ENCODE measurements around the gene UQCRFS1.
"Not testable (repeated sequence)": the region's sequence is repeated elsewhere in the genome, so short reads cannot be mapped to it uniquely, and the experiment has no call there.

Gene UQCRFS1

GRCh38 chr19:29247872-29248271, 34.9 kb upstream of the UQCRFS1 start:
- no peaks in the 10 kb centered on the region for H3K9me3 ChIP-seq (ENCODE audit: control insufficient read depth in 1 of 2, low read length in 2 of 2)
- no peak overlapping the region for H3K9ac ChIP-seq (ENCODE audit: low read depth in 1 of 2, low read length in 2 of 2)
- H3K4me1 ChIP-seq (ENCODE audit: control insufficient read depth in 1 of 2, insufficient read depth in 2 of 2, low read length in 2 of 2): no peaks in the 10 kb centered on the region
- no peak overlapping the region for H3K27ac ChIP-seq (ENCODE audit: low read depth, low read length)
- no peaks in the 10 kb centered on the region for H3K36me3 ChIP-seq (ENCODE audit: control insufficient read depth in 1 of 2, insufficient read depth in 2 of 2, low read length in 2 of 2)
- H3K4me3 ChIP-seq (ENCODE audit: low read depth in 1 of 2, low read length in 2 of 2): no peak overlapping the region
- no peaks in the 10 kb centered on the region for H3K27me3 ChIP-seq (ENCODE audit: control insufficient read depth in 1 of 2, insufficient read depth in 2 of 2, low read length in 2 of 2)

GRCh38 chr19:29247471-29247870, 34.5 kb upstream of the UQCRFS1 start:
- H3K27me3 ChIP-seq (ENCODE audit: control insufficient read depth in 1 of 2, insufficient read depth in 2 of 2, low read length in 2 of 2): no peaks in the 10 kb centered on the region
- H3K9ac ChIP-seq (ENCODE audit: low read depth in 1 of 2, low read length in 2 of 2): no peak overlapping the region

GRCh38 chr19:29247051-29247450, 34.1 kb upstream of the UQCRFS1 start:
- H3K4me3 ChIP-seq (ENCODE audit: low read depth in 1 of 2, low read length in 2 of 2): no peak overlapping the region
- H3K9me3 ChIP-seq (ENCODE audit: control insufficient read depth in 1 of 2, low read length in 2 of 2): no peaks in the 10 kb centered on the region
- no peaks in the 10 kb centered on the region for H3K27me3 ChIP-seq (ENCODE audit: control insufficient read depth in 1 of 2, insufficient read depth in 2 of 2, low read length in 2 of 2)
- H3K4me1 ChIP-seq (ENCODE audit: control insufficient read depth in 1 of 2, insufficient read depth in 2 of 2, low read length in 2 of 2): no peaks in the 10 kb centered on the region
- no peaks in the 10 kb centered on the region for H3K36me3 ChIP-seq (ENCODE audit: control insufficient read depth in 1 of 2, insufficient read depth in 2 of 2, low read length in 2 of 2)
- no peak overlapping the region for H3K9ac ChIP-seq (ENCODE audit: low read depth in 1 of 2, low read length in 2 of 2)
- no peak overlapping the region for H3K27ac ChIP-seq (ENCODE audit: low read depth, low read length)

More at GRCh38 chr19:29247471-29247870, 34.5 kb upstream of the UQCRFS1 start:
- Histone ChIP-seq H3K36me3 (ENCODE audit: control insufficient read depth in 1 of 2, insufficient read depth in 2 of 2, low read length in 2 of 2) (no peaks in the 10 kb centered on the region), H3K9me3 (ENCODE audit: control insufficient read depth in 1 of 2, low read length in 2 of 2) (no peaks in the 10 kb centered on the region), H3K27ac (ENCODE audit: low read depth, low read length) (no peak overlapping the region), H3K4me1 (ENCODE audit: control insufficient read depth in 1 of 2, insufficient read depth in 2 of 2, low read length in 2 of 2) (no peaks in the 10 kb centered on the region), H3K4me3 (ENCODE audit: low read depth in 1 of 2, low read length in 2 of 2) (no peak overlapping the region)

- no peaks in the 10 kb centered on the region for H3K4me1 ChIP-seq (ENCODE audit: control insufficient read depth in 1 of 2, insufficient read depth in 2 of 2, low read length in 2 of 2)
- H3K4me3 ChIP-seq (ENCODE audit: low read depth in 1 of 2, low read length in 2 of 2): no peak overlapping the region
- H3K9me3 ChIP-seq (ENCODE audit: control insufficient read depth in 1 of 2, low read length in 2 of 2): no peaks in the 10 kb centered on the region
- no peaks in the 10 kb centered on the region for H3K36me3 ChIP-seq (ENCODE audit: control insufficient read depth in 1 of 2, insufficient read depth in 2 of 2, low read length in 2 of 2)
- H3K27ac ChIP-seq (ENCODE audit: low read depth, low read length): no peak overlapping the region
- no peaks in the 10 kb centered on the region for H3K27me3 ChIP-seq (ENCODE audit: control insufficient read depth in 1 of 2, insufficient read depth in 2 of 2, low read length in 2 of 2)
- H3K9ac ChIP-seq (ENCODE audit: low read depth in 1 of 2, low read length in 2 of 2): no peak overlapping the region
These were observed 32.3 kb upstream of the UQCRFS1 start for GRCh38 chr19:29245215-29245614.

GRCh38 chr19:29241324-29241723, 28.4 kb upstream of the UQCRFS1 start:
- peaks cover 0 to 1% of the 10 kb centered on the region in 2 donors for H3K9me3 ChIP-seq (ENCODE audit: control insufficient read depth in 1 of 2, low read length in 2 of 2)
- no peaks in the 10 kb centered on the region for H3K27me3 ChIP-seq (ENCODE audit: control insufficient read depth in 1 of 2, insufficient read depth in 2 of 2, low read length in 2 of 2)
- no peaks in the 10 kb centered on the region for H3K36me3 ChIP-seq (ENCODE audit: control insufficient read depth in 1 of 2, insufficient read depth in 2 of 2, low read length in 2 of 2)
- H3K9ac ChIP-seq (ENCODE audit: low read depth in 1 of 2, low read length in 2 of 2): no peak overlapping the region
- no peak overlapping the region for H3K4me3 ChIP-seq (ENCODE audit: low read depth in 1 of 2, low read length in 2 of 2)
- no peaks in the 10 kb centered on the region for H3K4me1 ChIP-seq (ENCODE audit: control insufficient read depth in 1 of 2, insufficient read depth in 2 of 2, low read length in 2 of 2)
- H3K27ac ChIP-seq (ENCODE audit: low read depth, low read length): no peak overlapping the region

- Histone ChIP-seq H3K9me3 (ENCODE audit: control insufficient read depth in 1 of 2, low read length in 2 of 2) (peaks cover 0 to 9% of the 10 kb centered on the region in 2 donors), H3K4me3 (ENCODE audit: low read depth in 1 of 2, low read length in 2 of 2) (no peak overlapping the region), H3K36me3 (ENCODE audit: control insufficient read depth in 1 of 2, insufficient read depth in 2 of 2, low read length in 2 of 2) (no peaks in the 10 kb centered on the region), H3K27me3 (ENCODE audit: control insufficient read depth in 1 of 2, insufficient read depth in 2 of 2, low read length in 2 of 2) (no peaks in the 10 kb centered on the region), H3K27ac (ENCODE audit: low read depth, low read length) (no peak overlapping the region), H3K9ac (ENCODE audit: low read depth in 1 of 2, low read length in 2 of 2) (no peak overlapping the region), H3K4me1 (ENCODE audit: control insufficient read depth in 1 of 2, insufficient read depth in 2 of 2, low read length in 2 of 2) (no peaks in the 10 kb centered on the region)
These were observed 26.3 kb upstream of the UQCRFS1 start for GRCh38 chr19:29239213-29239776.

- H3K27me3 ChIP-seq (ENCODE audit: control insufficient read depth in 1 of 2, insufficient read depth in 2 of 2, low read length in 2 of 2): no peaks in the 10 kb centered on the region
- peaks cover 0 to 9% of the 10 kb centered on the region in 2 donors for H3K9me3 ChIP-seq (ENCODE audit: control insufficient read depth in 1 of 2, low read length in 2 of 2)
- no peaks in the 10 kb centered on the region for H3K36me3 ChIP-seq (ENCODE audit: control insufficient read depth in 1 of 2, insufficient read depth in 2 of 2, low read length in 2 of 2)
- H3K9ac ChIP-seq (ENCODE audit: low read depth in 1 of 2, low read length in 2 of 2): no peak overlapping the region
- H3K27ac ChIP-seq (ENCODE audit: low read depth, low read length): no peak overlapping the region
- no peaks in the 10 kb centered on the region for H3K4me1 ChIP-seq (ENCODE audit: control insufficient read depth in 1 of 2, insufficient read depth in 2 of 2, low read length in 2 of 2)
- no peak overlapping the region for H3K4me3 ChIP-seq (ENCODE audit: low read depth in 1 of 2, low read length in 2 of 2)
These were observed 20.6 kb upstream of the UQCRFS1 start for GRCh38 chr19:29233591-29233990.

GRCh38 chr19:29232315-29232852, 19.4 kb upstream of the UQCRFS1 start:
- Histone ChIP-seq H3K27me3 (ENCODE audit: control insufficient read depth in 1 of 2, insufficient read depth in 2 of 2, low read length in 2 of 2) (no peaks in the 10 kb centered on the region), H3K27ac (ENCODE audit: low read depth, low read length) (no peak overlapping the region), H3K36me3 (ENCODE audit: control insufficient read depth in 1 of 2, insufficient read depth in 2 of 2, low read length in 2 of 2) (no peaks in the 10 kb centered on the region), H3K9ac (ENCODE audit: low read depth in 1 of 2, low read length in 2 of 2) (no peak overlapping the region), H3K4me3 (ENCODE audit: low read depth in 1 of 2, low read length in 2 of 2) (no peak overlapping the region), H3K4me1 (ENCODE audit: control insufficient read depth in 1 of 2, insufficient read depth in 2 of 2, low read length in 2 of 2) (no peaks in the 10 kb centered on the region), H3K9me3 (ENCODE audit: control insufficient read depth in 1 of 2, low read length in 2 of 2) (peaks cover 0 to 9% of the 10 kb centered on the region in 2 donors)

- not testable (repeated sequence) for H3K27ac ChIP-seq (ENCODE audit: low read depth, low read length); H3K36me3 ChIP-seq (ENCODE audit: control insufficient read depth in 1 of 2, insufficient read depth in 2 of 2, low read length in 2 of 2); H3K4me3 ChIP-seq (ENCODE audit: low read depth in 1 of 2, low read length in 2 of 2); H3K9ac ChIP-seq (ENCODE audit: low read depth in 1 of 2, low read length in 2 of 2); H3K27me3 ChIP-seq (ENCODE audit: control insufficient read depth in 1 of 2, insufficient read depth in 2 of 2, low read length in 2 of 2); H3K4me1 ChIP-seq (ENCODE audit: control insufficient read depth in 1 of 2, insufficient read depth in 2 of 2, low read length in 2 of 2); H3K9me3 ChIP-seq (ENCODE audit: control insufficient read depth in 1 of 2, low read length in 2 of 2)
These were observed 18.4 kb upstream of the UQCRFS1 start for GRCh38 chr19:29231306-29231705.

GRCh38 chr19:29217616-29218015, 4.7 kb upstream of the UQCRFS1 start:
- no peak overlapping the region for H3K4me3 ChIP-seq (ENCODE audit: low read depth in 1 of 2, low read length in 2 of 2)
- H3K36me3 ChIP-seq (ENCODE audit: control insufficient read depth in 1 of 2, insufficient read depth in 2 of 2, low read length in 2 of 2): no peaks in the 10 kb centered on the region
- H3K27ac ChIP-seq (ENCODE audit: low read depth, low read length): no peak overlapping the region
- H3K4me1 ChIP-seq (ENCODE audit: control insufficient read depth in 1 of 2, insufficient read depth in 2 of 2, low read length in 2 of 2): no peaks in the 10 kb centered on the region
- no peak overlapping the region for H3K9ac ChIP-seq (ENCODE audit: low read depth in 1 of 2, low read length in 2 of 2)
- peaks cover 3 to 9% of the 10 kb centered on the region in 2 donors for H3K27me3 ChIP-seq (ENCODE audit: control insufficient read depth in 1 of 2, insufficient read depth in 2 of 2, low read length in 2 of 2)
- H3K9me3 ChIP-seq (ENCODE audit: control insufficient read depth in 1 of 2, low read length in 2 of 2): no peaks in the 10 kb centered on the region

All from duodenal mucosa (tissue), 2 donors.